Duodenal mucosa (tissue), 2 donors: ENCODE data around the gene FILIP1L.
"Not testable (repeated sequence)": the region's sequence is repeated elsewhere in the genome, so short reads cannot be mapped to it uniquely, and the experiment has no call there.

Experiments used
- H3K27ac ChIP-seq: one replicate; pipeline ENCODE4 v1.7.0; 2013; ENCODE audit warnings: low read depth, low read length
- H3K27me3 ChIP-seq, 2 donors: one replicate each; pipeline ENCODE4 v1.7.0; 2013; ENCODE audit warnings: low read length in 2 of 2, control low read depth in 1 of 2; ENCODE audit not compliant: insufficient read depth in 2 of 2, control insufficient read depth in 1 of 2
- H3K36me3 ChIP-seq, 2 donors: one replicate each; pipeline ENCODE4 v1.7.0; 2013; ENCODE audit warnings: low read length in 2 of 2, control low read depth in 1 of 2; ENCODE audit not compliant: insufficient read depth in 2 of 2, control insufficient read depth in 1 of 2
- H3K4me1 ChIP-seq, 2 donors: one replicate each; pipeline ENCODE4 v1.7.0; 2013; ENCODE audit warnings: low read length in 2 of 2, control low read depth in 1 of 2; ENCODE audit not compliant: insufficient read depth in 2 of 2, control insufficient read depth in 1 of 2
- H3K4me3 ChIP-seq, 2 donors: one replicate each; pipeline ENCODE4 v1.7.0; 2013; ENCODE audit warnings: low read length in 2 of 2, low read depth in 1 of 2
- H3K9ac ChIP-seq, 2 donors: one replicate each; pipeline ENCODE4 v1.7.0; 2013; ENCODE audit warnings: low read length in 2 of 2, low read depth in 1 of 2
- H3K9me3 ChIP-seq, 2 donors: one replicate each; pipeline ENCODE4 v1.7.0; 2013; ENCODE audit warnings: low read length in 2 of 2, control low read depth in 1 of 2; ENCODE audit not compliant: control insufficient read depth in 1 of 2

The FILIP1L gene

DNA sequence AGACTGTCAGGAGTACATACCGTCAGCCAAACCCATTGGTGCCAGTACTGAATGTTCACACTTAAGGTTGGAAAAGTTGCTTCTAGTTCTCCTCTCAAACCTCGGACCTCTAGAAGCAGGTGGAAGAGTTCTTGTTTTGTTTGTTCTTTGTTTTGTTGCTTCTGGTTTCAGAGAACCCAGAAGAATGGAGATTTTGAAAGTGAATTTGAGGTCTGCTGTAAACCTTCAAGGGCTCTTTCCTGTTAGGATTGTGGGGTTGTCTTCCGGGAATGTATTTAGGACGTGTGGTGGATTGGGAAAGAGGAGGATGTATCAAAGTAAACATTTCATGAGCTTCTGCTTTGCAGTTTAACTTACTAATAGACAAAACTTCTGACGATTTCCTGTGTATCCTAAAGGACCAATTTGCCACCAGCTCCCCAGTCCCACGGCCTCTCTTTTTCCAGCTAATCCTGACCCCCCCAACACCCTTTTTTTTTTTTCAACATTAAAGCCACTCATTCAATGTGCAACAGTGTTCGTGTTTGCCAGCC, 50.3 kb downstream of the FILIP1L start:
- Histone ChIP-seq H3K4me3 (no peak overlapping the region), H3K27ac (peak overlapping the region; percentile 1), H3K9ac (no peak overlapping the region), H3K27me3 (no peaks in the 10 kb centered on the region), H3K36me3 (no peaks in the 10 kb centered on the region), H3K4me1 (peaks cover 7 to 9% of the 10 kb centered on the region in 2 donors), H3K9me3 (no peaks in the 10 kb centered on the region)

DNA sequence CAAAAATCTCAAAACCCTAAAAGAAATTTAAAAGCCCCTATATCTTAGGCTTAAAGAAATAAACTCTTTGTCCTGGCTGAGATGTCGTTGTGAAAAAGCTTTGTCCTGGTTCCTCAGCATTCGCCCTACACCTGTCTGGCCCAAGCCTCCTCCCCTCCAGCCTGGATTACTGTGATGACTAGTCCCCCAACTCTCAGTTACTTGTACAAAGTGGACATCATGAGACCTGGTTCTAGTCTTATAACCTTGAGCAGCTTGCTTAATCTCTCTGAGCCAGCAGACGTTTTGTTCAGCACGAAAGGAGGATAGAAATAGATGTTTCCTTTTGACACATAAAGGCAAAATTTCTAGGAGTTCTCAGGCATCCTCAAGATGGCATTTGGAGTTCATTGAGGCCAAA, 51.6 kb downstream of the FILIP1L start:
- Histone ChIP-seq H3K4me1 (peaks cover 1 to 7% of the 10 kb centered on the region in 2 donors), H3K9ac (no peak overlapping the region), H3K27me3 (no peaks in the 10 kb centered on the region), H3K36me3 (no peaks in the 10 kb centered on the region), H3K4me3 (no peak overlapping the region), H3K27ac (no peak overlapping the region), H3K9me3 (no peaks in the 10 kb centered on the region)

DNA sequence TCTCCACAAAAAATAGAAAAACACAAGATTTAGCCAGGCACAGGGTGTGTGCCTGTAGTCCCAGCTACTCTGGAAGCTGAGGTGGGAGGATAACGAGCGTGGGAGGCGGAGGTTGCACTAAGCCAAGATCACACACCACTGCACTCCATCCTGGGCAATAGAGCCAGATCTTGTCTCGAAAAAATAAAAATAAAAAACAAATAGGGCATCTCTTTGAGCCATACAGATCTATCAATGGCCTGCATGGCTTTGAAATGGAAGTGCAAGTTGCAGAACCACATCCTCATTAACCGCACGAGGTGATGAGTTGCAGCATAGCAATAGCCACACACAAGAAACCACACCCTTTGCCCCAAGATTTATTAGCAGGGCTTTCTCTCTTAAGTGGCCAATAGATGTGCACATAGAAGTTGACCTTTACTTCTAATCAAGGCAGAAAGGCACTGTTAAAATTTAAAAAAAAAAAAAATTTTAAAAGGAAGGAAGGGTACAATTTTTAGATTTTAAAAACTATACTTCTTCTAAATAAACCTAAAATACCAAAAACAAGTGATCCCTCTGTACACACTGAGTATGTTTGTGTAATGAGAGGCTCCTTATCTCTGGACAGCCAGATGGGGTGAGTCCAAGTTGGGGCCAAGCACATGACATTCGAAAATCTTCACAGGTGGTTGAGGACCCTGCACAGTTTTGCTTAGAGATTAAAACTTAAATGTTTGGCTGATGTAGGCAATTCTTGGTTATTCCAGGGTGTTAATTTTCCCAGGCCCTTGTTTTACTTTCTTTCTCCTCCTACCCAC, 53.4 kb downstream of the FILIP1L start:
- H3K36me3 ChIP-seq, result no peaks in the 10 kb centered on the region
- H3K4me1 ChIP-seq, result no peaks in the 10 kb centered on the region
- no peaks in the 10 kb centered on the region for H3K9me3 ChIP-seq
- H3K9ac ChIP-seq, result no peak overlapping the region
- H3K4me3 ChIP-seq, result no peak overlapping the region
- no peak overlapping the region for H3K27ac ChIP-seq
- no peaks in the 10 kb centered on the region for H3K27me3 ChIP-seq

DNA sequence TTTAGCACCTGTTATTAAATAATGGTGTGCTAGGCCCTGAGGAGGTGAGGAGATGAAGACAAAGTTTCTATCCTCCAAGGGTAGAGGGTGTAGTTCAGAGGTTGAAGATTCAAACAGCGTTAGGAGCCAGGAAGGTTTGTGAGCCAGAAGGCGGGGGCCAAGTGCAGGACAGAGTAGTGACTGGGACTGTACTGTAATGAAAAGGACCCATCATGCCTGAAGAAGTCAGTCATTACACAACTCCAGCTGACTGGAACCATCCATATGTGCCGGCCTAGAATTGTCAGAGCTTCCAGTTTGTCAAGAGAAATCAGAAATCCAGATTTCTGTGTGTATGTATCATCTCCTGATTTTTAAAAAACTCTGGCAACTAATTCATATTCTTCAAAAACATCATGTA, 54.8 kb downstream of the FILIP1L start:
- Histone ChIP-seq H3K4me3 (no peak overlapping the region), H3K27ac (no peak overlapping the region), H3K4me1 (peaks cover 0 to 1% of the 10 kb centered on the region in 2 donors), H3K9ac (no peak overlapping the region), H3K9me3 (no peaks in the 10 kb centered on the region), H3K36me3 (no peaks in the 10 kb centered on the region), H3K27me3 (no peaks in the 10 kb centered on the region)

DNA sequence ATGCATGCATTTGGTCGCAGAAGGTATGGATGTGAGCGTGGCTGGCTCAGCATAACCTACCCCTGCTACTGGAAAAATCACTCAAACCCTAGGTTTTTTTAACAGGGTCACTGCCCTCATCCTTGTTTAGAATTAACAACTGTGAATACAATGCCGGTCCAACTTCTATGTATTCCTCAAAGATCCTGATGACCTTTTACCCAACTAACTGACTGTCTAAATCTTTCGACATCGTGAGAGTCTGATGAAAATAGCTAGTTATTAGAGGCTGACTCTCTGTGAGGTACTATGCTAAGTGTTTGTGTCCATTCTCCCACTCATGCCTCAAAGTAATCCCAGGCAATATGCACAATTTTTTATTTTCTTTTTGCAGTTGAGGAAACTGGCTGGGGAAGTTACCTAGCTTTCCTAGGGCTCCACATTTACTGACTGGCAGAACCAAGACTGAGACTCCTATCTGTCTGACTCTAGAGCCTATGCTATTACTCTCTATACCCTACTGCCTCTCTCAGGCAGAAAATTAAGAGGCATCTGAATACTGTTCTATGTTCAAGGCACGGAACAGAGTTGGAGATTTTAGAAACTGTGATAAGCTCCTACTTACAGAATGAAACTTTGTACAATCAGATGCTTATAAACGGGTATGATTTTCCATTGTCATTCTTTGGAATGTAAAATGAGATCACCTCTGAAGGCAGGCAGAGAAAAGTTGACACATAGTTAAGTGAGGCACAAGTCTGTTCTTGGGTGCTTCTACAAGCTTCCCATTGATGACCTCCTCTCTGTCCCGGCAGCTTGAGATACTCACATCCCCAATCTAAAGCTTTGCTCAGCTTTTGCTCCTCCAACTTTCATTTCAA, 56.4 kb downstream of the FILIP1L start:
- Histone ChIP-seq H3K9me3 (no peaks in the 10 kb centered on the region), H3K9ac (no peak overlapping the region), H3K4me3 (no peak overlapping the region), H3K36me3 (no peaks in the 10 kb centered on the region), H3K4me1 (peaks cover 10 to 15% of the 10 kb centered on the region in 2 donors), H3K27ac (no peak overlapping the region), H3K27me3 (no peaks in the 10 kb centered on the region)

DNA sequence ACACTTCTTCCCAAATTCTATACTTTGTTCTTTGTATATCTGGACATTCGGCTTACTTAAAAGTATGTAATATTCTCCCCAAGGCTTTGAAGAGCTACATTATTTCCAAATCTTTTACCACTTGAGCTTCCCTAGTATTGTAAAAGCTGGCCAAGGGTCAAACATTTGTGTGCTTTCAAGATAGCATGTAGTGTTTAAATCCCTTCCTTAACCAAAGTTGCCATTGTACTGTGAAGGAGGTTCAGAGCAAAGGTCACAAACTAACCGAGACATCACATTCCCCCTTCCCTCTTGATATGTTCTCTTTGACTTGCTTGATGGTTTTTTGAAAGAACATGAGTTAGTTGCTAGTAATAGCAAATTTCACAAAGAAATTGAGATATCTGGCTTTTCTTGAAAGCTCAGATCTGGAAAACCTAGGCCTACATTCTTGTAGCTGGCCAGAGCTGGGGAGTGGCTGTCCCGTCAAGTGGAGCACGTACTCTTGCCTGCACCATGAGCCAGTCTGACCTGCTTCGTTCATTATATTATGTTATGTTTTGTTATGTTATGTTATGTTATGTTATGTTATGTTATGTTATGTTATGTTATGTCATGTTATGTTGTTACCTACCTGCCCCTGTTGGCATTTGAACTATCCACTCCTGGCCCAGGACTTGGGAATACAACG, 60.2 kb downstream of the FILIP1L start:
- no peaks in the 10 kb centered on the region for H3K36me3 ChIP-seq
- H3K4me1 ChIP-seq, result peaks cover 10 to 15% of the 10 kb centered on the region in 2 donors
- H3K4me3 ChIP-seq, result no peak overlapping the region
- no peak overlapping the region for H3K27ac ChIP-seq
- no peak overlapping the region for H3K9ac ChIP-seq
- H3K9me3 ChIP-seq, result no peaks in the 10 kb centered on the region
- H3K27me3 ChIP-seq, result no peaks in the 10 kb centered on the region

DNA sequence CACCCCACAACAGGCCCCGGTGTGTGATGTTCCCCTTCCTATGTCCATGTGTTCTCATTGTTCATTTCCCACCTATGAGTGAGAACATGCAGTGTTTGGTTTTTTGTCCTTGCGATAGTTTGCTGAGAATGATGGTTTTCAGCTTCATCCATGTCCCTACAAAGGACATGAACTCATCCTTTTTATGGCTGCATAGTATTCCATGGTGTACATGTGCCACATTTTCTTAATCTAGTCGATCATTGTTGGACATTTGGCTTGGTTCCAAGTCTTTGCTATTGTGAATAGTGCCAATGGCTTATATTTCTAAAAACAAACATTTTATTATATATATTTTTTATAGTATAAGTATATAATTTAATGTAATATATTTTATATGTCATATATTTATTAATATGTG, 62.8 kb downstream of the FILIP1L start:
- not testable (repeated sequence) for H3K9ac ChIP-seq, H3K4me3 ChIP-seq, H3K9me3 ChIP-seq, H3K27ac ChIP-seq, H3K36me3 ChIP-seq, H3K27me3 ChIP-seq
- H3K4me1 ChIP-seq, result peaks cover 23 to 36% of the 10 kb centered on the region in 2 donors

DNA sequence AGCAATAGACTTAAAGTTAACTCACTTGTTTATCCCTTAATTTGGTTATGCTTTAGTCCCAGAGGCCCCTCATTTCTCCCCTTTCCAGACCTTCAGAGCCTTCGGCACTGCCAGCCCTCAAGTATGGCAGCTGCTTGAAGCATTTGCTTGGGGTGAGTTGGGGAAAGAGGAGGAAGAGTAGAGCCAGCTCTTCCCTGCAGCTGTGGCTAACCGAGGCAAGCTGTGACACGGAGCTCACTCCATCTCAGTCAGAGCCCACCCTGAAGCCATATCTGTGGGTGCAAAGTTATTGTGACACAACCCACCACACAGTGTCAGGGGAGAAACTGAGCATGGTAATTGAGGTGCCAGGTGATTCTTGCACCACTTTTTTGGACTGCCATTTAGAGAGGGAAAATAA, 66.1 kb downstream of the FILIP1L start:
- peaks cover 16 to 30% of the 10 kb centered on the region in 2 donors for H3K4me1 ChIP-seq

DNA sequence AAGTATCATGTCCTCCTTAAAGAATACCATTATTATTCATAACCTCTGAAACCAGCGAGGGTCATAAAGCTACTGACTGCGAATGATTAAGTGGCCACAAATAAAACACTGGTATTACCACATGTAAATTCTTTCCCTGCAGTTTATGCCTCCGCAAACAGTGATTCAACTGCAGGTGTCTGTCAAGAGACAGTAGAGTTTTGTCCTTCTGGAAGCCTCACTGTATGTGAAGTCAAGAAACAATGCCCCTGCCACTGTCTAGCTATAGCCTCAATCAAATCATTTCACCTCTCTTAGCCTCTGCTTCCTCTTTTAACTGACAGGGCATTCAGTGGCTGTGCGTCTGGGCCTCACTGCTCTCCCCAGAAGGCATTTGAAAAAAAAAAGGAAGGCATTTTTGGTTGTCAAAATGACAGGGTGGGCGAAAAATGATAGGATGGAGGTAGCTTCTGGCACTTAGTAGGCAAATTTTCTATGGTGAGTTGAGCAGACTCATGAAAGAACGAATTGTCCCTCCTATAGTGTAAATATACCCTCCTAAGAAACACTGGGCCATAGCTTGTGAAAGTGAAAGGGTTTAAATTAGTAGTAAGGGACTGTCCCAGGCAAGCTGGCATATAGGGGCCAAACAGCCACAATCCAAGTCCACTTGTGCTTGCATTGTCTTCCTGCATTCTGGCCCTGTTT, 66.7 kb downstream of the FILIP1L start:
- H3K9ac ChIP-seq, result peak overlapping the region in 1 of 2 donors; percentile 4
- peak overlapping the region; percentile 41 to 49 for H3K4me3 ChIP-seq
- H3K36me3 ChIP-seq, result no peaks in the 10 kb centered on the region
- no peak overlapping the region for H3K27ac ChIP-seq
- H3K4me1 ChIP-seq, result peaks cover 17 to 34% of the 10 kb centered on the region in 2 donors
- no peaks in the 10 kb centered on the region for H3K9me3 ChIP-seq
- no peaks in the 10 kb centered on the region for H3K27me3 ChIP-seq

More for the DNA sequence above, 66.1 kb downstream of the FILIP1L start:
- H3K9ac ChIP-seq, result peak overlapping the region in 1 of 2 donors; percentile 4
- no peak overlapping the region for H3K27ac ChIP-seq
- no peaks in the 10 kb centered on the region for H3K36me3 ChIP-seq
- H3K9me3 ChIP-seq, result no peaks in the 10 kb centered on the region
- no peaks in the 10 kb centered on the region for H3K27me3 ChIP-seq
- peak overlapping the region; percentile 41 to 49 for H3K4me3 ChIP-seq
